Muscle of arm (tissue), 12 donors: ENCODE measurements around the gene ZNF814. TPM values are rescaled to one million over a fixed set of nuclear protein-coding genes. Genes with fewer than 3 reads are reported as not detected.

Experiments
- polyA plus RNA-seq, 12 donors: library from polyadenylated mRNA; unstranded; fragments of 120-200 nt; gene quantifications; one replicate each; pipeline ENCODE4 v1.2.1, GENCODE V29; 2013; ENCODE audit not compliant: insufficient read length in 12 of 12

Gene ZNF814
- polyA plus RNA-seq, 12 donors, result 17.0 to 56.5 (median 27.9) TPM; not detected in 1

Other genes with a start within 250 kb of the ZNF814 start
- gene ZSCAN4, start 220.1 kb downstream of the ZNF814 start, polyA plus RNA-seq, result under 1 TPM in 1 of 12 donors, not detected in 11; 0.30 TPM
- 1 to 10 TPM in 11 of 12 donors, not detected in 1; 4.7 to 9.6 (median 7.6) TPM for gene ZNF551, start 207.1 kb downstream of the ZNF814 start, polyA plus RNA-seq
- gene ZNF154, start 179.8 kb downstream of the ZNF814 start, polyA plus RNA-seq, result 10 to 100 TPM in 9 of 12 donors, 1 to 10 TPM in 2, not detected in 1; 7.3 to 24.5 (median 12.6) TPM
- gene ZNF671, start 161.4 kb downstream of the ZNF814 start, polyA plus RNA-seq, result 10 to 100 TPM in 4 of 12 donors, 1 to 10 TPM in 7, not detected in 1; 4.3 to 12.4 (median 9.3) TPM
- gene ZNF776, start 142.2 kb downstream of the ZNF814 start, polyA plus RNA-seq, result 10 to 100 TPM in 10 of 12 donors, 1 to 10 TPM in 1, not detected in 1; 6.2 to 21.1 (median 16.1) TPM
- 10 to 100 TPM in 10 of 12 donors, 1 to 10 TPM in 1, not detected in 1; 6.6 to 18.6 (median 12.9) TPM for gene ZNF586, start 119.4 kb downstream of the ZNF814 start, polyA plus RNA-seq
- 10 to 100 TPM in 1 of 12 donors, 1 to 10 TPM in 9, not detected in 2; 2.1 to 12.9 (median 5.6) TPM for gene ZNF552, start 74.1 kb downstream of the ZNF814 start, polyA plus RNA-seq
- gene ZNF587B, start 58.7 kb downstream of the ZNF814 start, polyA plus RNA-seq, result 10 to 100 TPM in 1 of 12 donors, 1 to 10 TPM in 9, not detected in 2; 3.5 to 11.1 (median 6.0) TPM
- 10 to 100 TPM in 11 of 12 donors, not detected in 1; 11.3 to 32.1 (median 19.0) TPM for gene ZNF587, start 39.2 kb downstream of the ZNF814 start, polyA plus RNA-seq
- gene ZNF417, start 27.6 kb upstream of the ZNF814 start, polyA plus RNA-seq, result 10 to 100 TPM in 8 of 12 donors, 1 to 10 TPM in 3, not detected in 1; 3.6 to 27.5 (median 12.9) TPM
- gene ZNF418, start 46.4 kb upstream of the ZNF814 start, polyA plus RNA-seq, result 10 to 100 TPM in 5 of 12 donors, 1 to 10 TPM in 6, not detected in 1; 6.8 to 18.9 (median 9.9) TPM
- 1 to 10 TPM in 10 of 12 donors, not detected in 2; 5.0 to 9.3 (median 6.8) TPM for gene ZNF256, start 58.7 kb upstream of the ZNF814 start, polyA plus RNA-seq
- 1 to 10 TPM in 7 of 12 donors, under 1 TPM in 3, not detected in 2; 0.48 to 3.7 (median 1.3) TPM for gene C19orf18, start 85.5 kb upstream of the ZNF814 start, polyA plus RNA-seq
- gene ZNF606, start 113.8 kb upstream of the ZNF814 start, polyA plus RNA-seq, result 10 to 100 TPM in 11 of 12 donors, not detected in 1; 10.5 to 27.5 (median 13.2) TPM
- gene ZSCAN1, start 145.0 kb upstream of the ZNF814 start, polyA plus RNA-seq, result 1 to 10 TPM in 2 of 12 donors, under 1 TPM in 8, not detected in 2; 0.43 to 2.0 (median 0.68) TPM
- 10 to 100 TPM in 11 of 12 donors, not detected in 1; 10.4 to 29.7 (median 14.2) TPM for gene ZNF135, start 170.2 kb upstream of the ZNF814 start, polyA plus RNA-seq
- 10 to 100 TPM in 11 of 12 donors, not detected in 1; 47.2 to 70.3 (median 55.2) TPM for gene ZSCAN18, start 209.2 kb upstream of the ZNF814 start, polyA plus RNA-seq